GM19372 (cell line): Measurements from ENCODE around the gene FAM149A.

Experiments used
- ATAC-seq: cut with Tn5 transposase; IDR thresholded peaks from one replicate; pipeline ENCODE4 v1.9.1; 2021; ENCODE audit warnings: mild to moderate bottlenecking, low read depth, moderate library complexity; ENCODE audit not compliant: unreplicated experiment

The FAM149A gene

DNA sequence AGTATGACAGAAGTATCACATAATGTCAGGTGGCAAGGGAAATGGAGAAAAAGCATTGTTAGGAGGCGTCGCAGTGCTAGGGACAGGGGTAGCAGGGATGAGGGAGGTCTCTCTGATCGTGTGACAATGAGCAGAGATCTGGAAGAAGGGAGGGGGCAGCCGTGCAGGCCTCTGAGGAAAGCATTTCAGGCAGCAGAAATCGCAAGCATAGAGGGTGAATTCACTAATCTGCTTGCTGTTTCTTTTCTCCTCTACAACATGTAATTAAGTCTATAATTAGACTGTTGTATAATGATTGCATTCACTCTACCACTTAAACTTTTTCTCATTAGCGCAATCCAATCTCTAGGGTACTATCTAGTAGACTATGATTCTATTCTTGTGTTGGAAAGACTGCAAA is 96.0 kb downstream of the FAM149A start:
- ATAC-seq = no peak

DNA sequence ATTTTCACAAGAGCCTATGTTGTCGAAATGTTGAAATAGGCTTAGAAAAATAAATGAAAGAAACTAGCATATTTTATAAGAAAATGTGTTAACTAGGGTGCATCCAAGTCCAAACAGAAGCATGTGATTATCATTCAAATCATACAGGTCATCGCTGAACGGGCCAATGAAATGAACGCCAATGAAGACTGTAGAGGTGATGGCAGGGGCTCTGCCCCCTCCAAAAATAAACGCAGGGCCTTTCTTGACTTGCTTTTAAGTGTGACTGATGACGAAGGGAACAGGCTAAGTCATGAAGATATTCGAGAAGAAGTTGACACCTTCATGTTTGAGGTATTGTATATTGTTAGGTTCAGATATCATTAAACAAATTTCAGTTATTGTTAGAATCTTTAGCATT is 96.5 kb downstream of the FAM149A start:
- ATAC-seq = no peak

DNA sequence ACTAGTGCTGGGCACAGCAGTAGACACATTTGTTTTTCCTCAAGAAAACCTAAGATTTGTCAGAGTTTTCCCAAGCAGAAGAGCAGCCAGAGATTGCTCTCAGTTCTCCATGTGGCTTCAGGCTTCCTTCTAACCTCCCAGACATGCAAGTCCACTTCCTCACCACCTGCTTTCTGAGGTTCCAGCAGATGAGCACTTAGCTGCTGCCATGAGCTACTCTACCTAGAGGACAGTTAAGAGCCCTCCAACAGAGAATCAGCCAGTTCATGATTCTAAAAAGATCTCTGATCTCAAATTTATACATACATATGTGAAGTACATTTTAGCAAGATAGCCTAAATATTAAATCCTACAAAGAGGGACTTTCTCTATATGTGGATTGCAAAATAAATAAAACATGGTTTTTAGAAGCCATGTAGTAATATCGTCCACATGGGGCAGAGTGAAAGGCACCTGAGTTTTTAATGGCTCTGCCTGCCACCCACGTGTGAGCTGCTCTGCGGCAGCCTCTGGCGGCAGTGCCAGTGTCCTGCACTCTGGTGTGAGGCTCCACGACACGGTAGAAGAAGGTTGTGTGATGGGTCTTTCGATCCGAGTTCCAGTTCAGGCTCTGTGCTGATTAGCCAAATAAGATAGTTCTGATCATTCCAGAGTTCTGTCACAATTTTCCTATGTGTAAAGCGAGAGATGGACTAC is 97.2 kb downstream of the FAM149A start:
- peak; percentile 89 for ATAC-seq

DNA sequence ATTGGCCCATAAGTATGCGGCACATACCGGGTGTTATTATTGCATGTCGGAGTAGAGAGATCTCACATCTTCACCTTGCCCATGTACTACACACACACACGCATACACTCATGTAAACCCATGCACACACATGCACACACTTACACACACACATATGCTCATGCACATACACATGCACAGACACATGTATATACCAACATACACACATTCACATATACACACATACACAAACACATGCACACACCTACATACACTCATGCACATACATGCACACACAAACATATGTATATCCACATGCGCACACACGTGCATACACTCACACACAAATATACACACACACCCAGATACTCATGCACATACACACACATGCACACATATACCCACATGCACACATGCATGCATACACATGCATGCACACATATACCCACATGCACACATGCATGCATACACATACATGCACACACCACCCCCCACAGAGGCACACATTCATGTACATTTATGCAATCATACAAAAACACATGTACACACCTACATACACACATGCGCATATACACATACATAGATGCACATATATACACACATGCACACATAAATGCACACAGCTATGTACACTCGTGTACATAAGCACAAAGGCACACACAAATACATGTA is 98.1 kb downstream of the FAM149A start:
- ATAC-seq = no peak

DNA sequence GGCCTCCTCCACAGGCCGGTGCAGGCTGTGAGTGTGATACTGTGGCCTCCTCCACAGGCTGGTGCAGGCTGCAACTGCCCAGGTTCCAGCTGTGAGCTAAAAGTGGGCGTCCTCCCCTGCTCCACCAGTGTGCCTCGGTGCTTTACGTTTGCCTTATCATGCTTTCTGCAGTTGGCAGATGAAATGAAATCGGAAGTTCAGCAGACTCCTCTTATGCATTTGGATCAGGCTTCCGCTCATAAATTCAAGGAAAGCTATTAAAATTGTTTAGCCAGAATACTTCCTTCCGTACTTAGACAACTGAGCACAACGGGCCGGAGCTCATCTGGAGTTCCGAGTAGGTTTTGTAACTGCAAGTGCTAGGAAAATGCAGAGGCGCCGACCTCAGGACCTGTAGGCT is 98.9 kb downstream of the FAM149A start:
- no peak for ATAC-seq

DNA sequence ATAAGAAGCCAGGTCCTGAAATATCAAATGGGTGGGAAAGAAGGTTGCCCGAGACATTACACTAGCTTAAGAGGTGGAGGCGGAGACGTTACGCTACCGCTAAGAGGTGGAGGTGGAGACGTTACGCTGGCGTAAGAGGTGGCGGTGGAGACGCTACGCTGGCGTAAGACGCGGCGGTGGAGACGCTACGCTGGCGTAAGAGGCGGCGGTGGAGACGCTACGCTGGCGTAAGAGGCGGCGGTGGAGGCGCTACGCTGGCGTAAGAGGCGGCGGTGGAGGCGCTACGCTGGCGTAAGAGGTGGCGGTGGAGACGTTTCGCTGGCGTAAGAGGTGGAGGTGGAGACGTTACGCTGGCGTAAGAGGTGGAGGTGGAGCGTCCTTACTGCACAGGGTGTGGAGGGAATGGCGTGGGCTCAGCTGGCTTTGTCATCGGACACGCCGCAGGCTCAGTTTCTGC is 99.6 kb downstream of the FAM149A start:
- ATAC-seq = peak; percentile 63

DNA sequence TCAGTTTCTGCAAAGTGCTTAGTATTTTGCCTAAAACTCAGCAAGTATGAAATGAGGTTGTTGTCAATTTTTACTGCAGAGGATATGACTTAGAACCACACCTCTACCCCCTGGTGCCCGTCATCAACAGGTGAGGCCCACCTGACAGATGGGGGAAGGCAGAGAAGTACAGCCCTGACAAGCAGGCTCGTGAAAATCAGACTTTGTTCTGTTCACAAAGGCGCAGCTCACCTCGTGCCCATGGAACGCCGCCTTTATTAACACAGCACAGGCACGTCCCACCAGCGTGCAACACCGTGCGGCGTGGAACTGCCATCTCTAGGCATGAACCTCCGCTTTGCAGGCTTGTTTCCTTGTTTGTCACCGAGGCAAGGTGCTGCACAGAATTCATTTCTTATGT is 100.2 kb downstream of the FAM149A start:
- ATAC-seq = no peak

DNA sequence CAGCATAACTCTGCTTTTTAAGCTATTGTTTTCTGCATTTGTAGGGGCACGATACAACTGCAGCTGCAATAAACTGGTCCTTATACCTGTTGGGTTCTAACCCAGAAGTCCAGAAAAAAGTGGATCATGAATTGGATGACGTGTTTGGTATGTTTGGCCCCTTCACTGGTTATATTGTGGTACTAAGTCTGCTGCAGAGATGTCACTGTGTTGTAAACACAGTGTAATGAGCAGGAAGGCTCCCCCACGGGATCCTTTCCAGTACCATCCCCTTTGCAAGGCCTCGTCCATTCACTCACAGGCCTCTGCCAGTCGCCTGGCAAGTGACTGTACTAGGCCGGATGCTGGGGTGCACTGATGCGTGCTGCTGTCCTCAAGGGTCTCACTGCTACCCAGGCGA is 100.7 kb downstream of the FAM149A start:
- ATAC-seq = no peak

DNA sequence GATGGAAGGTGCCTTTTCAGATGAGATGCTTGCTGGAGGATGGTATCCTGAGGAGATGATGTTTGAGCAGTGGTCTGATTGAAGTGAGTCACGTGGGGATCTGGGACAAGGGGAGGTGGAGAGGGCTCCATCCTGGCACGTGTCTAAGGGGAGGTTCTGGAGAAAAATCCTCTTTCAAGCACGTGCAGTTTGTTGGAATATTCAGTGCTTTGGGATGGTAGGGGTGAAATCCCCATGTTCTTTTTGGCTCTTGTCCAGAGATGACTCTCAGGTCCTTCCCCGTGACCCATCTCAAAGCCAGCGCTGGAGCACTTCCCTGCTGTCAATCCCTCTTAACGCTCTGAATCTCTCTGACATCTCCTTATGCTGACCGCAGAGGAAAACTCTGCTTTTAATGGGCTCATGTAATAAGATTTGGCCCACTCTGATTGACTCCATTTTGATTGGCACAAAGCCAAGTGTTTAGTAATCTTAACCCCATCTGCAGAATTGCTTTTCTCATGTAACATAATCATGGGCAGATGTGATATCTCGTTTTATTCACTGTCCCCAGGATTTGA is 112.0 kb downstream of the FAM149A start:
- no peak for ATAC-seq

DNA sequence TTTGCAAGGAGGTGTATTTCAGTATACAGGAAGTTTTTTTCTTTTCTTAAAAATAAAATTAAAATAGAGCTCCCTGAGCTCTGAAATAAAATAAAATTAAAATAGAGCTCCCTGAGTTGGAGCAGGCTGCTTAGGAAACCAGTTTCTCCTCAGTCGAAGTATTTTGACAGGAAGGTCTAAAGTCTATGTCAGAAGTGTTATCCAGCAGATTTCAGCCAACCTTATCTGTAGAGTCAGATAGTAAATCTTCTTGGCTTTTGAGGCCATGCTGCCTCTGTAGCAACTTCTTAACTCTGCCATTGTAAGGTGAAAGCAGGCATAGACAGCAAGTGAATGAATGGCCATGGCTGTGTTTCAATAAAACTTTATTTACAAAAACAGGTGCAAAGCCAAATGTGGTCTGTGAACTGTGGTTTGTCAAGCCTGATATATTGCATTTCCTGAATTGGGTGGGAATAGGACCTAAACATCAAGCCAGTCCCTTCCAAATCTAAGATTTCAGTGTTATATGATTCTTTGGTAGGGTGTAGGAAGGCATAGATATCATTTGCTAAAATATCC is 113.3 kb downstream of the FAM149A start:
- ATAC-seq = no peak

DNA sequence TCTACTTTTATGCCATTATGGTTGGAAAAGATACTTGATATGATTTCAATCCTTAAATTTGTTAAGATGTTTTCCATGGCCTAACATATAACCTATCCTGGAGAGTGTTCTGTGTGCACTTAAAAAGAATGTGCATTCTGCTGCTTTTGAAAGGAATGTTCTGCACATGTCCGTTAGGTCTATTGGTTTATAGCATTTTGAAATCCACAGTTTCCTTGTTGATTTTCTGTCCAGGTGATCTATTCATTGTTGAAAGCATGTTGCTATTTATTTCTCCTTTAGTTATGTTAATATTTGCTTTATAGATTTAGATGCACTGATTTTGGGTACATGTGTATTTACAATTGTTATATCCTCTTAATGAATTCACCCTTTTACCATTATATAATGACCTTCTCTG is 117.1 kb downstream of the FAM149A start:
- ATAC-seq = no peak
